WTC11 (cell line): ENCODE results near the gene FRS2.

Experiments
- AFF4 ChIP-seq: sonication (generic); formaldehyde crosslinking; IDR thresholded peaks from 2 replicates; pipeline ENCODE4 v1.8.1; 2023; ENCODE audit warnings: mild to moderate bottlenecking, missing genetic modification reagents, borderline replicate concordance
- CTCF ChIP-seq: fragments of 200-600 bp; IDR thresholded peaks from 2 replicates; pipeline ENCODE4 v1.8.0; 2022; ENCODE audit warnings: antibody characterized with exemption
- IRF1 ChIP-seq: sonication (generic); formaldehyde crosslinking; IDR thresholded peaks from 2 replicates; pipeline ENCODE4 v1.8.0; 2023; ENCODE audit warnings: missing genetic modification reagents
- TP53 ChIP-seq: sonication (generic); formaldehyde crosslinking; IDR thresholded peaks from 2 replicates; pipeline ENCODE4 v1.8.1; 2023; ENCODE audit warnings: mild to moderate bottlenecking, missing genetic modification reagents

- TF ChIP-seq TP53 (CRISPR knock-in tag) = no peak
- no peak for TF ChIP-seq CTCF
- no peak for TF ChIP-seq AFF4 (CRISPR knock-in tag)
- no peak for TF ChIP-seq IRF1 (CRISPR knock-in tag)
Observed at GRCh38 chr12:69476276-69477017, 6.3 kb downstream of the FRS2 start.
